ENCODE data around the gene TLE6.
"Not testable (repeated sequence)": the region's sequence is repeated elsewhere in the genome, so short reads cannot be mapped to it uniquely, and the experiment has no call there.

The TLE6 gene

DNA sequence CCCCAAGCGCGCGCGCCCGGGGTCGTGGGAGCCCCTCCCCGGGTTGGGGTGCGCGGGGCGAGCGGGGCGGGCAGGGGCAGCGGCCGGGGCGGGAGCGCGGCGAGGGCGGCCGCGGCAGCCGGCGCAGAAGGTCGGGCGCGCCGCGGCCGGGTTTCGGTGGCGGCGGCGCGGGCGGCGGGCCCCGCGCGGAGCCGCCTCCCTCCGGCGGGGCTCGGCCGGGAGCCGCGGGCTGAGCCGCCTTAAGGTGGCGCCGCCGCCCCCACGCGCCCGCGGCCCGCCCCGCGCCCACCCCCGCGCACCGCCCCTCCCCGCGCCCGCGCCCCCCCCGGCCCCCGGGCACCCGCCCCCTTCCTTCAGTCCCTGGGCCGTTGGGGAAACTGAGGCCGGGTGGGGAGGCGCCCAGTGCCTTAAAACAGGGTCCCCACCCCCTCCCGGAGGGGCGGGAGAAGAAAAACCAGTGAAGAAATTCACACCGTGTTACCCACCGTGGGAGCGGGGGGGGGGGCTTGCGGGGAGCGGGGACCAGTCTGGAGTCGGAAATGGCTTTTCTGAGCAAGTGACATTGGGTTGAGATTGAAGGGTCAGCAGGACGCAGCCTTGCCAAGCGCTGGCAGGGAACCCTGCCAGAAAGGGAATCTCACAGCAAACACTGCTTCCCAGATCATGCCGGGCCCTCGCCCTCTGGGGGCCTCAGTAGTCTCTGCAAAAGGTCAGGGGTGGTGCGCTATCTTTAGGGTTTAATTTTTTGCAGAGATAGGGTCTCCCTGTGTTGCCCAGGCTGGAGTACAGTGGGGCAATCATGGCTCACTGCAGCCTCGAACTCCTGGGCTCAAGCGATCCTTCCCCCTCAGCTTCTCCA lies 51.9 kb downstream of the TLE6 start, which contains the start of gene TLE2:
TLE2 (minus strand) TSS at position 216 of the 859 bp plus-strand sequence. CDS start 376 bp downstream, outside the sequence.
- DNase-seq, result no peak

DNA sequence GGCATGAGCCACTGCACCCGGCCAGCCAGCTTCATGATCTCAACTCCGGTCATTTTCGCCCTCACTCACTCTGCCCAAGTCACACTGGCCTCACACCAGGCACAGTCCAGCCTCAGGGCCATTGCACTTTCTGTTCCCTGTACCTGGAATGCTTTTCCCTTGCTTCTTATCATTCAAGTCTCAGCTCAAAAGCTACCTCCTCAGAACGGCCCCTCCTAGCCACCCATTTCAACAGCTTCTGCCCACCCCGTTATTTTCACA lies 54.2 kb downstream of the TLE6 start:
- DNase-seq, result no peak

DNA sequence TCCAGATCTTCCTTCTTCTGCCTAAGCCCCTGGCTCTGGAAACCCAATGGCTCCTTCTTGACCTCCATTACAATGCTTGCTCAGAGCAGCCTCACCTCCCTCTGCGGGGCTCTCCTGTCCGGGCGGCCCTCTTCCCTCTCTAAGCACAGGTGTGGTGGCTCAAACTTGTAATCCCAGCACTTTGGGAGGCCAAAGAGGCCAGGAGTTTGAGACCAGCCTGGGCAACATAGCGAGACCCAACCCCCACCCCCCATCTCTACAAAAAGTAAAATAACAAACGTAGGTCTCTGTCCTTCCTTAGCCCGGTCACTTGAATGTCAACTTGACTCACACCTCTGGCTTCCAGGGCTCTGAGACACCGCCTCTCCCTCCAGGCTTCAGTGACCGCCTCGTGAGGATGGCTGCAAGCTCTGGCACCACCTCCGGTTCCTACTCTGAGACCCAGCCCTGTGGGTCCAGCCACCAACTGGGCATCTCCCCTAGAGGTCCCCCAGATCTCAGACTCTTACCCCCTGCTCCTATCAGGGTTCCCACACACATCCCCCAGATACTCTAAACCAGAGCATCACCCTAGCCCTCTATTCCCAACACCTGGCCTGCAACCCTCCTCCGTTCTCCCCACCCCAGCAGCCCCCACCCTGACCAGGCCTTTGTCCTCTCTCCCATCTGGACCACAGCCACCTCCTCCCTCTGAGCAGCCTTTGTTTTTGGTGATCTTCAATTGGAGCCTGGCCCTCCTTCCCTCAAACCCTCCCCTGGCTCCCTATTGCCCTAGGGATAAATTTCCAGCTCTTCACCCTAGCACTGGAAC lies 56.4 kb downstream of the TLE6 start:
- DNase-seq, result peak; percentile 35

DNA sequence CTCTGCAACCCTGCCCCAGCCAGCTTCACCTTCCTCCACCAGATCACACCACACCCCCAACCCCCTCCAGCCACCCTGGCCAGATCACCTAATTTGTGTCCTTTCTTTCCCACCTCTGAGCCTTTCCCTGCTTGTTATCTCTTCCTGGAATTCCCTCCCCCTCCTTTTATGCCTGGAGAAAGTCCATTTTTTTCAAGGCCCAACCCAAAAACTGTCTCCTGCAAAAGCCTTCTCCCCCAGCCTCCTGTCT lies 57.0 kb downstream of the TLE6 start:
- no peak for DNase-seq

DNA sequence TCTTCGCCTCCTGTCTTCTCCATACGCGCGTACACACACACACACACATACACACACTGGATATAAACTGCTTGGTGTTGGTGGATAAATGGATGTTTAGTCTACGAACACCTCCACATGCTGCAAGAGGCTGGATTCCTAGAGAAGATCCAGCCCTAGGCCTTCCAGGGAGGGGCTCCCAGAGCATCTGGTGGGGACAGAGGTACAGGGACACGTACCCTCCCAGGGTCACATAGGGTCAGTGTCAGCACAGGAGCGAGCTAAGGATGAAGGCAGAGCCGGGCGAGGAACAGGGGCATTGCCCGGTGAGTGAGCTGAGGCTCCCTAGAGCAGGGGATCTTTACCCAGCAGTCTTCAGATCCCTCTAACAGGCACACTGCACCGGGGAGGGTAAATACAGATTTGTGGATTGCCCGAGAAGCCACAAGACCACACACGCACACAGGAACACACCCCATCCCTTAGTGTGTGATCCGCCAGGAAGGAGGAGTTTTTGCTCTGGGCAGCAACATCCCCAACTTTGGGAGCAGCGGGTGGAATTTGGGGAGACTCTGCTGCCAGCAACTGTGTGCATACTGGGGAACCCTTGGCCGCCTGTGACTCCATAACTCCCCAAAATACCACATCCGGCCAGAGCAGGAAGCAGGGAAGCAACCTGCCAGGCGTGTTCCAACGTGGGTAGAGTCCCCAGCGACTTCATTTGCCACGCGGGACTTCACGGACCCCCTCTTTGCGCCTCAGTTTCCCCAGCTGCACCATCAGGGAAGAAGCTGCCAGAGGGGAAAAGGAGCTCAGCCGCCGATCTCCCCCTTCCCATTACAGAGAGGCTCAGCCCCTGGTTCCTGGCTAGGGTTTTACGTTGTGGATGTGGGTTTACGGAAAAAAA lies 57.5 kb downstream of the TLE6 start:
- peak; percentile 76 for DNase-seq

DNA sequence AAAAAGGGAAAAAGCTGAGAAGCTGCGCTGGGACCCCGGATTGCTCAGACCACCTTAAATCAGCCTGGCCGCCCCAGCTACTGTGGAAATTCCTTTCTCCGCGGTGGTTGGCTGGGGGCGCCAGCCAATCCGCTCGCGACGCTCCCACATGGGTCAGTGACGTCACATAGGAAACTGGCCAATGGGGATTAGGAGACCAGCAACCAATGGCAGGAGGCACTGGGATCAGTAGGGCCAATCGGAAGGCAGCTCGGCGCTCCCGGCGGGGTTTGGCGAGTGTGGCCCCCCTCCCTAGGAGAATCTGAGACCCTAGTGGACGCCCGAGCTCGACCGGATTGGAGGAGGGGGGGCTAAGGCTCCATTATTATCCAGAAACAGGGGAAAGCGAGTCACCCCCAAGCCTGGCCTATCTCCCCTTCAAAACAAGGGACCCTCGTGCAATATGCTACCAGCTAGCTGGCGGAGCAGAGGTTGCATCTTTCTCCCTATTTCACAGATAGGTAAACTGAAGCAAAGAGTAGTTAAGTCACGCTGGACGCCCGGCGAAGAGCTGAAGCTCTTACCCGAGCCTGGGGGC lies 58.3 kb downstream of the TLE6 start:
- DNase-seq, result peak; percentile 100

DNA sequence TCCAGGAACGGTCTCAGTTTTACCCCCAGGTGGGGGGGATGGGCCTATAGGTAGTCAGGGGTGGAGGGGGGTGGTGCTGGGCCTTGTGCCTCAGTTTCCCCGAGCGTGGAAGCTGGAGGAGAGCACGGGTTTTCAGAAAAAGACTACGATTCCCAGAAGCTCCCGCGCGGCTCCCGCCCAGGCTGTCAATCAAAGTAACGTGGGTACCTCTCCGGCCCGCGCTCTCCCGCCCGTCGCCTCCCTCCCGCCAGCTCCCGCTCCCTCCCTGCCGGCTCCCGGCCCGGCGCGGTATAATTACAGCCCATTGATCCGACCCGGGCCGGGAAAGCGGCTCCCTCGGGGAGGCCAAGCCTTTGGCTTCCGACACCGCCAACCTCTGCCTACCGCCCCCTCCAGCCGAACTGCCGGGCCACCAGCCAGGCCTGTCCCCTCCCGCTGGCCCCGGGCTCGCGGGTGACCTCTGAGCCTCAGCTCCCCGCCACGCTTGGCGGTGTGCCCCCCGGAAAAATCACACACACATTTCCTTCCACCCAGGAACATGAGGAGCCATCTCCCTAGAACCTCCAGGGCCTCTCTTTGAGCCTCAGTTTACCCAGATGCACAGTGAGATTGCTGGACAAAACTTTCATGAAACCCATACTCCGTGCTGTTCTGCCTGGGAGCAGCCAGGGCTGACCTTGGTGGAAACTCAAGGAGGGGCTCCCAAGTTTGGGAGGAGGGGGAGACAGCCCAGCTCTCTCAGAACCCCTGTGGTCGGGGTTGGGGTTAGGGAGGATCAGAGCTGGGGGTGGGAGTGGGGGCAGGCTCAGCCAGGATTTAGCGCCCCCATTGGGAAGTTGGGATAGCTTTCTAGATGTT lies 59.0 kb downstream of the TLE6 start:
- peak; percentile 97 for DNase-seq

DNA sequence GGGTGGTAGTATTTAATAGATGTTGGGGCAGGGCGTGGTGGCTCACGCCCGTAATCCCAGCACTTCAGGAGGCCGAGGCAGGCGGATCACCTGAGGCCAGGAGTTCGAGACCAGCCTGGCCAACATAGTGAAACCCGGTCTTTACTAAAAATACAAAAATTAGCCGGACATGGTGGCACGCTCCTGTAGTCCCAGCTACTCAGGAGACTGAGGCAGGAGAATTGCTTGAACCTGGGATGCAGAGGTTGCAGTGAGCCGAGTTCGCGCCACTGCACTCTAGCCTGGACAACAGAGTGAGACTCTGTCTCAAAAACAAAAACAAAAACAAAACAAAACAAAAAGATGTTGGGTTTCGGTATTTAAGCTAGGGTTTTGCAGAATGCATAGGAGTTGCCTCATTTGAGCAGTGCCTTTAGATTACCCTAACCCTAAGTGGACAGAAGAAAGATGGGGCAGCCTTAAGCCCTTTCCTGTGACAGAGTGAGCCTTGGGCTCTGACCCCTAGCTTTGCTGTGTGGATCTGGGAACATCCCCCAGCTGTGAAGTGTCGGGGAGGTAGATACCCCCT lies 59.7 kb downstream of the TLE6 start:
- DNase-seq, result not testable (repeated sequence)

DNA sequence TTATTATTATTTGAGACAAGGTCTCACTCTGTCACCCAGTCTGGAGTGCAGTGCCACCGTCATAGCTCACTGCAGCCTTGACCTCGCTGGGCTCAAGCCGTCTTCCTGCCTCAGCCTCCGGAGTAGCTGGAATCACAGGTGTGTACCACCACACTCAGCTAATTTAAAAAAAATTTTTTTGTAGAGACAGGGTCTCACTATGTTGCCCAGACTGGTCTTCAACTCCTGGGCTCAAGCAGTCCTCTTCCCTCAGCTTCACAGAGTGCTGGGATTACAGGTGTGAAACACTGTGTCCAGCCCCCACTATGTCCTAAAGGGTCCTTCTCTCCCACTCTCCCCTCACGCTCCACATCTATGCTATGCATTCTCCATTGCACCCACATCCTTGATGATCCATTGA lies 60.9 kb downstream of the TLE6 start:
- DNase-seq, result no peak

DNA sequence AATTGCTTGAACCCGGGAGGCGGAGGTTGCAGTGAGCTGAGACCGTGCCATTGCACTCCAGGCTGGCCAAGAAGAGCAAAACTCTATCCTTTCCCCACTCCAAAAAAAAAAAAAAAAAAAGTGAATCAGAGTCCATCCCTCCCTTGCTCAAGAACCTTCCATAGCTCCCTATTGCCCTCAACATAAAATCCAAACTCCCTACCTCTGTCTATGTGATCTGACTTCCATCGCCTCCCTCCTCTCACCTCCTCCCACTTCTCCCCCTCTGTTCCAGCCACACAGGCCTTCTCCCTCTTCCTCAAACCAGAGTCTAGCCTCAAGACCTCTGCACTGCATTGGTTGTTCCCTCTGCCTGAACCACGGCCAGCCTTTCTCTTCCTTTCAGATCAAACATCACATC lies 61.8 kb downstream of the TLE6 start:
- no peak for DNase-seq

DNA sequence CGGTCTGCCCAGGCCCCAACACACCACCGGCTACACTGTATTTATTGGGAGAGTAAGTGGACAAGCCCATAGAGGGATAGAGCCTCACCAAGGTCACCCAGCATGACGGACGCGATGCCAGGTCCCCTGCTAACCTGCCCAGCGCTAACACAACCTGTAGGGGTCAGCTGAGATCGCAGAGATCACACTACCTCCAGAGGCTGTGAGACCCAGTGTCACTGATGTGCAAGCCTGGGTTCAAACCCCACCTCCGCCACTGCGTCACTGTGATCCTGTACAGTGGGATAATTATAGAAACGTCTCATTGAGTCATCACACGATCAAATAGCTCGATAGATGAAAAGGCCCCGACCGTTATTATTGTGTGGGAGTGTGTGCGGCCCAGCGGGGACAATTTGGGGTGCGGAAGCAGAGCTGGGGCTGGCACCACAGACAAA lies 62.3 kb downstream of the TLE6 start:
- DNase-seq, result peak; percentile 34

DNA sequence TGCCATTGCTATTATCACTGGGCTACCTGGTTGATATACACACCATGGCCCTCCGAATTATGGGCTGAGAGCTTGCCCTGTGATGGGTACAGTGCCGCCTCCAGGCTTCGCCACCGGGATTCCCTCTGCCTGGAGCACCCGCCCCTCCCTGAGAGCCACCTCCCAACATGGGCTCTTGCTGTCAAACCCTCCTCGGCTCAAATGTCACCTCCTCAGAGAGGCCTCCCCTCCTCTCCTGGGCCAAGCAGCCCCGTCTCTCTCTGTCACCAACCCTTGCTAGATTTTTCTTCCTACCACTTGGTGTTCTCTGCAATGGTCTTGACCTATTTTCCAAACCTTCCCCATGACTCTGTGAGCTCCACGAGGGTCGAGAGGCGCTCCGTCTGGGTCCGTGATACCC lies 64.0 kb downstream of the TLE6 start:
- no peak for DNase-seq

DNA sequence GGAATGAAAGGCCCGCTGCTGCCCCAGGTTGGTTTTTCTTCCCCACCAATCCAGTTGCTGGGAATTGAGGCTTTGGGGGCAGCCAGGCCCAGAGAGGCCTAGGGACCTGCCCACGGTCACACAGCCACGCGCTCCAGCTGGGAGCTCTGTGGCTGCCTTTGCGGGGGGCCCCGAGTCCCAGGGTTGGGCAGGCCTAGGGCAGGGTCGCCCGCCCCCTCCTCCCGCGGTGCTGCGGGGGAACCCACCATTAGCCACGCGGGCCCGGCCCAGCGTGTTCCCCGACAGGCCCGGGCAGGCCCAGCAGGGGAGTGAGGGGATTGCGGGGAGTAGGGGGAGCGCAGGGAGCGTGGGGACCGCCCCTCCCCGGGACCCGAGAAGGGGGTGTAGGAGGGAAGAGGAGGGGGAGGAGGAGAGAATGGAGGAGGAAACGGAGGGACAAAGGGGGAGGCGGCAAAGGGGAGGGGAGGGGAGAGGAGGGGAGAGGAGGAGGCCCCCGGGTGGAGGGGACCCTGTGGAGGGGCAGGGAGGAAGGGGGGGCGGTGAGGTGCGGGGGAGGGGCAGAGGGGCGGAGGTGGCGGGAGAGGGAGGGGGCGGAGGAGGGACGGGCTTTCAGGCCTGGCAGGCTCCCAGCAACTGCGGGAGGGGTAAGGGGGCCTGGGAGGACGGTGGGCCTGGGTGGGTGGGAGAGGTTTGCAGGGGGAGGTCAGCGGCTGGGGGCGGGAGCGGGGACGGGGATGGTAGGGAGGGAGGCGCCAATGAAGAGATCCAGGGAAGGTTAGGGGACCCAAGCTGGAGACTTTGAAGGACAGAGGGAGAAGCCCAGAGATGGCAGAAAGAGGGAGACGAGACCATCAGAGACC lies 64.6 kb downstream of the TLE6 start:
- DNase-seq, result peak; percentile 79

DNA sequence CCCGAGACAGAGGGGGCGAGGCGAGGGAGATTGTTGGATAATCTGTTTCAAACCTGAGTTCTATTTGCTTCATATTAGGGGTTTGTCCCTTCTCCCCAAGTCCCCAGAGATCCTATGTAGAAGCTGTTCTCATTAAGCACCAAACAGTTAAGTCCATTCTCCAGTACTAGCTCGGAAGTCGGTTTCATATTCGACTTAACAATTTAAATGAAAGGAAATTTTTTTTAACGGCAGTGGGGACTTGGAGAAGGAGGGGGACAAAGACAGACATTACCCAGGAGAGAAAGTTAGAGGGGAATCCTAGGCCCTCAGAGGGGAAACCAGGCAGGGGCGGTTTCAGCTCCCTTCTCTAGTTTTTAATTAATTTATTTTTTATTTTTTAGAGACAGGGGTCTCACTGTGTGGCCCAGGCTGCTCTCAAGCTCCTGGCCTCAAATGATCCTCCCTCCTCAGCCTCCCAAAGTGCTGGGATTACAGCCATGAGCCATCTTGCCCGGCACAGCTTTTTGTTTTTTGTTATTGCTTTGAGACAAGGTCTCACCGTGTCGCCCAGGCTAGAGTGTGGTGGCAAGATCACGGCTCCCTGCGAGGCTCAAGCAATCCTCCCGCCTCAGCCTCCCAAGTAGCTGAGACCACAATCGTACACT lies 65.4 kb downstream of the TLE6 start:
- no peak for DNase-seq

All from left hindlimb (tissue), 1 donor.